HG02870 (cell line): ENCODE results near the gene MAN2B2.

Experiments used
- ATAC-seq: cut with Tn5 transposase; IDR thresholded peaks from one replicate; pipeline ENCODE4 v1.9.1; 2021; ENCODE audit warnings: mild to moderate bottlenecking, moderate library complexity; ENCODE audit not compliant: unreplicated experiment

Gene MAN2B2

GRCh38 chr4:6566391-6567190, 8.4 kb upstream of the MAN2B2 start:
- no peak for ATAC-seq

- ATAC-seq = no peak
Measured at GRCh38 chr4:6567218-6567617, 7.8 kb upstream of the MAN2B2 start.

- no peak for ATAC-seq
Measured at GRCh38 chr4:6568148-6568547, 6.8 kb upstream of the MAN2B2 start.

GRCh38 chr4:6568689-6569332, 6.2 kb upstream of the MAN2B2 start:
- ATAC-seq = no peak

- ATAC-seq = no peak
Measured at GRCh38 chr4:6571608-6572007, 3.4 kb upstream of the MAN2B2 start.

- ATAC-seq = no peak
Measured at GRCh38 chr4:6573551-6573950, 1.4 kb upstream of the MAN2B2 start.

GRCh38 chr4:6573986-6574746, 823 bp upstream of the MAN2B2 start:
- ATAC-seq = no peak

GRCh38 chr4:6575503-6576240, 683 bp downstream of the MAN2B2 start:
- ATAC-seq = peak; percentile 2

- ATAC-seq = no peak
Measured at GRCh38 chr4:6576512-6576911, 1.5 kb downstream of the MAN2B2 start.

GRCh38 chr4:6576932-6577331, 1.9 kb downstream of the MAN2B2 start:
- no peak for ATAC-seq

- no peak for ATAC-seq
Measured at GRCh38 chr4:6577409-6577808, 2.4 kb downstream of the MAN2B2 start.

- ATAC-seq = no peak
Measured at GRCh38 chr4:6578221-6578620, 3.2 kb downstream of the MAN2B2 start.

GRCh38 chr4:6580353-6580752, 5.4 kb downstream of the MAN2B2 start:
- no peak for ATAC-seq

GRCh38 chr4:6581566-6582121, 6.7 kb downstream of the MAN2B2 start:
- ATAC-seq = no peak

- no peak for ATAC-seq
Measured at GRCh38 chr4:6582889-6583490, 8.0 kb downstream of the MAN2B2 start.

- no peak for ATAC-seq
Measured at GRCh38 chr4:6584865-6585264, 9.9 kb downstream of the MAN2B2 start.

- no peak for ATAC-seq
Measured at GRCh38 chr4:6586715-6587325, 11.8 kb downstream of the MAN2B2 start.

- no peak for ATAC-seq
Measured at GRCh38 chr4:6589444-6589843, 14.5 kb downstream of the MAN2B2 start.

GRCh38 chr4:6591313-6591712, 16.3 kb downstream of the MAN2B2 start:
- no peak for ATAC-seq

GRCh38 chr4:6591781-6592180, 16.8 kb downstream of the MAN2B2 start:
- ATAC-seq = no peak
